GM23338 (cell line): Measurements from ENCODE around the gene LRP10.

ENCODE experiments used
- ETS1 ChIP-seq: IDR thresholded peaks from 2 replicates; pipeline ENCODE4 v1.6.1; 2016; ENCODE audit warnings: antibody characterized with exemption
- EZH2 ChIP-seq: fragments of 200-600 bp; sonication (generic); IDR thresholded peaks from one replicate; pipeline ENCODE4 v1.8.0; 2017; ENCODE audit warnings: antibody characterized with exemption, mild to moderate bottlenecking, low read depth; ENCODE audit not compliant: unreplicated experiment
- POLR2AphosphoS5 ChIP-seq: IDR thresholded peaks from 2 replicates; pipeline ENCODE4 v1.6.1; 2016; ENCODE audit warnings: antibody characterized with exemption, low read depth
- ZNF331 ChIP-seq: fragments of 250-450 bp; sonication (Bioruptor Pico); IDR thresholded peaks from 2 replicates; pipeline ENCODE4 v1.5.0; 2020; ENCODE audit warnings: low read depth, mild to moderate bottlenecking, moderate library complexity
- TF ChIP-seq, protein P1 (sequence below), 2 experiments: fragments of 200-600 bp in 1 of 2; sonication (generic) in 1 of 2; conservative IDR thresholded peaks; 2 replicates each; pipeline versions ENCODE4 v1.5.1 to v1.6.1; 2016 to 2017; ENCODE audit warnings: antibody characterized with exemption in 2 of 2, low read depth in 2 of 2, mild to moderate bottlenecking in 2 of 2, moderate library complexity in 1 of 2
- TF ChIP-seq, protein P2 (sequence below): IDR thresholded peaks from one replicate; pipeline ENCODE4 v1.6.1; 2018; ENCODE audit warnings: antibody characterized with exemption; ENCODE audit not compliant: unreplicated experiment

GRCh38 chr14:22887260-22887989, 15.9 kb downstream of the LRP10 start:
- TF ChIP-seq, protein P1, sequence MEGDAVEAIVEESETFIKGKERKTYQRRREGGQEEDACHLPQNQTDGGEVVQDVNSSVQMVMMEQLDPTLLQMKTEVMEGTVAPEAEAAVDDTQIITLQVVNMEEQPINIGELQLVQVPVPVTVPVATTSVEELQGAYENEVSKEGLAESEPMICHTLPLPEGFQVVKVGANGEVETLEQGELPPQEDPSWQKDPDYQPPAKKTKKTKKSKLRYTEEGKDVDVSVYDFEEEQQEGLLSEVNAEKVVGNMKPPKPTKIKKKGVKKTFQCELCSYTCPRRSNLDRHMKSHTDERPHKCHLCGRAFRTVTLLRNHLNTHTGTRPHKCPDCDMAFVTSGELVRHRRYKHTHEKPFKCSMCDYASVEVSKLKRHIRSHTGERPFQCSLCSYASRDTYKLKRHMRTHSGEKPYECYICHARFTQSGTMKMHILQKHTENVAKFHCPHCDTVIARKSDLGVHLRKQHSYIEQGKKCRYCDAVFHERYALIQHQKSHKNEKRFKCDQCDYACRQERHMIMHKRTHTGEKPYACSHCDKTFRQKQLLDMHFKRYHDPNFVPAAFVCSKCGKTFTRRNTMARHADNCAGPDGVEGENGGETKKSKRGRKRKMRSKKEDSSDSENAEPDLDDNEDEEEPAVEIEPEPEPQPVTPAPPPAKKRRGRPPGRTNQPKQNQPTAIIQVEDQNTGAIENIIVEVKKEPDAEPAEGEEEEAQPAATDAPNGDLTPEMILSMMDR (conservative IDR thresholded peaks at IDR 0.05; ENCODE audit: low read depth in 2 of 2) = no peak
- TF ChIP-seq ETS1 = no peak
- no peak; the same call in 1 of the 2 replicates for TF ChIP-seq POLR2AphosphoS5
- TF ChIP-seq, protein P2, sequence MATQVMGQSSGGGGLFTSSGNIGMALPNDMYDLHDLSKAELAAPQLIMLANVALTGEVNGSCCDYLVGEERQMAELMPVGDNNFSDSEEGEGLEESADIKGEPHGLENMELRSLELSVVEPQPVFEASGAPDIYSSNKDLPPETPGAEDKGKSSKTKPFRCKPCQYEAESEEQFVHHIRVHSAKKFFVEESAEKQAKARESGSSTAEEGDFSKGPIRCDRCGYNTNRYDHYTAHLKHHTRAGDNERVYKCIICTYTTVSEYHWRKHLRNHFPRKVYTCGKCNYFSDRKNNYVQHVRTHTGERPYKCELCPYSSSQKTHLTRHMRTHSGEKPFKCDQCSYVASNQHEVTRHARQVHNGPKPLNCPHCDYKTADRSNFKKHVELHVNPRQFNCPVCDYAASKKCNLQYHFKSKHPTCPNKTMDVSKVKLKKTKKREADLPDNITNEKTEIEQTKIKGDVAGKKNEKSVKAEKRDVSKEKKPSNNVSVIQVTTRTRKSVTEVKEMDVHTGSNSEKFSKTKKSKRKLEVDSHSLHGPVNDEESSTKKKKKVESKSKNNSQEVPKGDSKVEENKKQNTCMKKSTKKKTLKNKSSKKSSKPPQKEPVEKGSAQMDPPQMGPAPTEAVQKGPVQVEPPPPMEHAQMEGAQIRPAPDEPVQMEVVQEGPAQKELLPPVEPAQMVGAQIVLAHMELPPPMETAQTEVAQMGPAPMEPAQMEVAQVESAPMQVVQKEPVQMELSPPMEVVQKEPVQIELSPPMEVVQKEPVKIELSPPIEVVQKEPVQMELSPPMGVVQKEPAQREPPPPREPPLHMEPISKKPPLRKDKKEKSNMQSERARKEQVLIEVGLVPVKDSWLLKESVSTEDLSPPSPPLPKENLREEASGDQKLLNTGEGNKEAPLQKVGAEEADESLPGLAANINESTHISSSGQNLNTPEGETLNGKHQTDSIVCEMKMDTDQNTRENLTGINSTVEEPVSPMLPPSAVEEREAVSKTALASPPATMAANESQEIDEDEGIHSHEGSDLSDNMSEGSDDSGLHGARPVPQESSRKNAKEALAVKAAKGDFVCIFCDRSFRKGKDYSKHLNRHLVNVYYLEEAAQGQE = no peak
- no peak for TF ChIP-seq EZH2
- no peak for TF ChIP-seq ZNF331
